WTC11 (cell line): ENCODE measurements around the gene SLC9A9.

Experiments
- MAX ChIP-seq: sonication (generic); formaldehyde crosslinking; IDR thresholded peaks from 2 replicates; pipeline ENCODE4 v1.8.0; 2022; ENCODE audit warnings: mild to moderate bottlenecking, missing genetic modification reagents
- TF ChIP-seq, protein P1 (sequence below): fragments of 200-600 bp; IDR thresholded peaks from 2 replicates; pipeline ENCODE4 v1.8.0; 2022; ENCODE audit warnings: antibody characterized with exemption
- TF ChIP-seq, protein P2 (sequence below): sonication (generic); formaldehyde crosslinking; IDR thresholded peaks from 2 replicates; pipeline ENCODE4 v1.8.0; 2023; ENCODE audit warnings: missing genetic modification reagents, mild to moderate bottlenecking, borderline replicate concordance

- TF ChIP-seq, protein P1, sequence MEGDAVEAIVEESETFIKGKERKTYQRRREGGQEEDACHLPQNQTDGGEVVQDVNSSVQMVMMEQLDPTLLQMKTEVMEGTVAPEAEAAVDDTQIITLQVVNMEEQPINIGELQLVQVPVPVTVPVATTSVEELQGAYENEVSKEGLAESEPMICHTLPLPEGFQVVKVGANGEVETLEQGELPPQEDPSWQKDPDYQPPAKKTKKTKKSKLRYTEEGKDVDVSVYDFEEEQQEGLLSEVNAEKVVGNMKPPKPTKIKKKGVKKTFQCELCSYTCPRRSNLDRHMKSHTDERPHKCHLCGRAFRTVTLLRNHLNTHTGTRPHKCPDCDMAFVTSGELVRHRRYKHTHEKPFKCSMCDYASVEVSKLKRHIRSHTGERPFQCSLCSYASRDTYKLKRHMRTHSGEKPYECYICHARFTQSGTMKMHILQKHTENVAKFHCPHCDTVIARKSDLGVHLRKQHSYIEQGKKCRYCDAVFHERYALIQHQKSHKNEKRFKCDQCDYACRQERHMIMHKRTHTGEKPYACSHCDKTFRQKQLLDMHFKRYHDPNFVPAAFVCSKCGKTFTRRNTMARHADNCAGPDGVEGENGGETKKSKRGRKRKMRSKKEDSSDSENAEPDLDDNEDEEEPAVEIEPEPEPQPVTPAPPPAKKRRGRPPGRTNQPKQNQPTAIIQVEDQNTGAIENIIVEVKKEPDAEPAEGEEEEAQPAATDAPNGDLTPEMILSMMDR, result no peak
- TF ChIP-seq, protein P2, sequence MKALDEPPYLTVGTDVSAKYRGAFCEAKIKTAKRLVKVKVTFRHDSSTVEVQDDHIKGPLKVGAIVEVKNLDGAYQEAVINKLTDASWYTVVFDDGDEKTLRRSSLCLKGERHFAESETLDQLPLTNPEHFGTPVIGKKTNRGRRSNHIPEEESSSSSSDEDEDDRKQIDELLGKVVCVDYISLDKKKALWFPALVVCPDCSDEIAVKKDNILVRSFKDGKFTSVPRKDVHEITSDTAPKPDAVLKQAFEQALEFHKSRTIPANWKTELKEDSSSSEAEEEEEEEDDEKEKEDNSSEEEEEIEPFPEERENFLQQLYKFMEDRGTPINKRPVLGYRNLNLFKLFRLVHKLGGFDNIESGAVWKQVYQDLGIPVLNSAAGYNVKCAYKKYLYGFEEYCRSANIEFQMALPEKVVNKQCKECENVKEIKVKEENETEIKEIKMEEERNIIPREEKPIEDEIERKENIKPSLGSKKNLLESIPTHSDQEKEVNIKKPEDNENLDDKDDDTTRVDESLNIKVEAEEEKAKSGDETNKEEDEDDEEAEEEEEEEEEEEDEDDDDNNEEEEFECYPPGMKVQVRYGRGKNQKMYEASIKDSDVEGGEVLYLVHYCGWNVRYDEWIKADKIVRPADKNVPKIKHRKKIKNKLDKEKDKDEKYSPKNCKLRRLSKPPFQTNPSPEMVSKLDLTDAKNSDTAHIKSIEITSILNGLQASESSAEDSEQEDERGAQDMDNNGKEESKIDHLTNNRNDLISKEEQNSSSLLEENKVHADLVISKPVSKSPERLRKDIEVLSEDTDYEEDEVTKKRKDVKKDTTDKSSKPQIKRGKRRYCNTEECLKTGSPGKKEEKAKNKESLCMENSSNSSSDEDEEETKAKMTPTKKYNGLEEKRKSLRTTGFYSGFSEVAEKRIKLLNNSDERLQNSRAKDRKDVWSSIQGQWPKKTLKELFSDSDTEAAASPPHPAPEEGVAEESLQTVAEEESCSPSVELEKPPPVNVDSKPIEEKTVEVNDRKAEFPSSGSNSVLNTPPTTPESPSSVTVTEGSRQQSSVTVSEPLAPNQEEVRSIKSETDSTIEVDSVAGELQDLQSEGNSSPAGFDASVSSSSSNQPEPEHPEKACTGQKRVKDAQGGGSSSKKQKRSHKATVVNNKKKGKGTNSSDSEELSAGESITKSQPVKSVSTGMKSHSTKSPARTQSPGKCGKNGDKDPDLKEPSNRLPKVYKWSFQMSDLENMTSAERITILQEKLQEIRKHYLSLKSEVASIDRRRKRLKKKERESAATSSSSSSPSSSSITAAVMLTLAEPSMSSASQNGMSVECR, result no peak
- no peak for TF ChIP-seq MAX
Observed at GRCh38 chr3:143634427-143634826, 213.8 kb downstream of the SLC9A9 start.
